Left lung (tissue), 10 donors: Measurements from ENCODE around the gene CUEDC1. TPM values are rescaled to one million over a fixed set of nuclear protein-coding genes. Genes with fewer than 3 reads are reported as not detected.

ENCODE experiments used
- ATAC-seq: fragments of 200-7000 bp; cut with Tn5 transposase; one replicate; pipeline ENCODE4 v1.9.1; 2020; ENCODE audit warnings: moderate library complexity
- DNase-seq, 4 donors: peaks; one replicate each; pipeline ENCODE4 v3.0.0-alpha.2; 2013 to 2020
- H3K27ac ChIP-seq, 2 donors: fragments of 200-600 bp; sonication (generic) in 1 of 2; one replicate each; pipeline versions ENCODE4 v1.5.0 to v1.8.0; 2020 to 2021
- H3K27me3 ChIP-seq, 2 donors: fragments of 200-600 bp; sonication (generic) in 1 of 2; one replicate each; pipeline versions ENCODE4 v1.5.0 to v1.8.0; 2020 to 2021
- H3K36me3 ChIP-seq, 2 donors: fragments of 200-600 bp; sonication (generic) in 1 of 2; one replicate each; pipeline versions ENCODE4 v1.5.0 to v1.8.0; 2020 to 2021
- H3K4me1 ChIP-seq, 2 donors: fragments of 200-600 bp; one replicate each; pipeline ENCODE4 v1.8.0; 2021
- H3K4me3 ChIP-seq, 2 donors: fragments of 200-600 bp; sonication (generic) in 1 of 2; one replicate each; pipeline versions ENCODE4 v1.5.0 to v1.8.0; 2020 to 2021; ENCODE audit warnings: mild to moderate bottlenecking in 1 of 2
- H3K9me3 ChIP-seq, 2 donors: fragments of 200-600 bp; sonication (generic) in 1 of 2; one replicate each; pipeline versions ENCODE4 v1.5.0 to v1.8.0; 2020 to 2021
- intact Hi-C, 2 donors: fragments of 100-400 bp; cut with DNase I; formaldehyde crosslinking; loops; one replicate each; pipeline versions ENCODE4 v1.11.2 to v1.14.2; 2022
- polyA plus RNA-seq, 6 donors: library from polyadenylated mRNA; unstranded; fragments of 120-200 nt; gene quantifications; one replicate each; pipeline ENCODE4 v1.2.1, GENCODE V29; 2013; ENCODE audit not compliant: insufficient read length in 6 of 6
- total RNA-seq, 2 donors: library from RNA; stranded (reverse); fragmentation: NEBNext Ultra II Directional; extraction: Animal tissue kit (Norgen Biotek cat#: 25700); gene quantifications; one replicate each; pipeline ENCODE4 v1.2.1, GENCODE V29; 2021
- TF ChIP-seq, protein P1 (sequence below), 2 donors: fragments of 200-600 bp; sonication (generic) in 1 of 2; IDR thresholded peaks; one replicate each; pipeline versions ENCODE4 v1.5.0 to v1.8.0; 2021; ENCODE audit warnings: antibody characterized with exemption in 2 of 2
- donor health status: DM: no; HTN: yes; CAD: no.
- donor health status: DM: no; HTN: no; CAD: no.

The CUEDC1 gene
- total and polyA plus RNA-seq, 8 donors = 38.2 to 47.7 (median 42.6) TPM

DNA sequence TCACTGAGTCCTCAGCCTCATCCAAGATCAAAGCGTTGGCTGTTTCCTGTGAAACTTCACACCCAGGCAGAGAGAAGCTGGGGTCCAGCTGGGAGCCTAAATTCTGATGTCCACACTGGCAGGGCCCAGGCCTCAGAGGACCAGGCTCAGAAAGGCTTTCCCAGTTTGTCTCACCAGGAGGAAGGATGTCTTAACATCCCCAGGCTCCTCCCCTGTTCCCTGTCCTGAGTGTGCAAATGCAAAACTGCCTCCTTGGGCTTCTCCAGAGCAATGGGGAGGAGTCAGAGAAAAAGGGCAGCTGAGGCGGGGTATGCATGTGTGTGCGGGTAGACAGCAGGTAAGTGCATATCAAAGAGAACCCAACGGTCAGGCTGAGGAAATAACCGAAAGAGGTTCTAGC lies 45.7 kb downstream of the CUEDC1 start:
- no peaks in the 10 kb centered on the region for H3K36me3 ChIP-seq
- no peak for DNase-seq
- H3K4me3 ChIP-seq = no peak overlapping the region
- peaks cover 16 to 44% of the 10 kb centered on the region in 2 donors for H3K4me1 ChIP-seq
- no peak overlapping the region for H3K27ac ChIP-seq
- ATAC-seq = no peak
- TF ChIP-seq, protein P1, sequence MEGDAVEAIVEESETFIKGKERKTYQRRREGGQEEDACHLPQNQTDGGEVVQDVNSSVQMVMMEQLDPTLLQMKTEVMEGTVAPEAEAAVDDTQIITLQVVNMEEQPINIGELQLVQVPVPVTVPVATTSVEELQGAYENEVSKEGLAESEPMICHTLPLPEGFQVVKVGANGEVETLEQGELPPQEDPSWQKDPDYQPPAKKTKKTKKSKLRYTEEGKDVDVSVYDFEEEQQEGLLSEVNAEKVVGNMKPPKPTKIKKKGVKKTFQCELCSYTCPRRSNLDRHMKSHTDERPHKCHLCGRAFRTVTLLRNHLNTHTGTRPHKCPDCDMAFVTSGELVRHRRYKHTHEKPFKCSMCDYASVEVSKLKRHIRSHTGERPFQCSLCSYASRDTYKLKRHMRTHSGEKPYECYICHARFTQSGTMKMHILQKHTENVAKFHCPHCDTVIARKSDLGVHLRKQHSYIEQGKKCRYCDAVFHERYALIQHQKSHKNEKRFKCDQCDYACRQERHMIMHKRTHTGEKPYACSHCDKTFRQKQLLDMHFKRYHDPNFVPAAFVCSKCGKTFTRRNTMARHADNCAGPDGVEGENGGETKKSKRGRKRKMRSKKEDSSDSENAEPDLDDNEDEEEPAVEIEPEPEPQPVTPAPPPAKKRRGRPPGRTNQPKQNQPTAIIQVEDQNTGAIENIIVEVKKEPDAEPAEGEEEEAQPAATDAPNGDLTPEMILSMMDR (IDR thresholded peaks at IDR 0.05) = no peak
- intact Hi-C loops = no loop called here
- H3K9me3 ChIP-seq = no peaks in the 10 kb centered on the region
- H3K27me3 ChIP-seq = no peaks in the 10 kb centered on the region

DNA sequence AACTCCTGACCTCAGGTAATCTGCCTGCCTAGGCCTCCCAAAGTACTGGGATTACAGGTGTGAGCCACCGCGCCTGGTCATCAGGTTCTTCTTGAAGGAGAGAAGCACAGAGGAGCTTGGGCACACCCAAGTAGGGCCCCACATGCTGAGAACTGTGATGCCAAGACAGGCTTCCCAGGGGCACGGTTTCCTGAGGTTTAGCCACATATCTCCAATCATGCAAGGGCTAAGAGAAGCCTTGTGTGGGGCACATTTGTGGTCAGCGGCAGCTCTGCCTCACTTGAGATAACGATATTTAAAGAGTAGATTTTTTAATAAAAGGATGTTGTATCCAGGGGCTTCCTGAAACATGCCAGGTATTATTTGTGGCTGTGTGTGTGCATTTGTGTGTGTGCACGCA lies 46.9 kb downstream of the CUEDC1 start:
- no peak for DNase-seq
- Histone ChIP-seq H3K36me3 (no peaks in the 10 kb centered on the region), H3K9me3 (no peaks in the 10 kb centered on the region), H3K27ac (no peak overlapping the region), H3K4me3 (no peak overlapping the region), H3K27me3 (no peaks in the 10 kb centered on the region), H3K4me1 (peaks cover 26 to 51% of the 10 kb centered on the region in 2 donors)
- TF ChIP-seq, protein P1 (IDR thresholded peaks at IDR 0.05) = no peak
- ATAC-seq = no peak
- intact Hi-C loops = no loop called here

DNA sequence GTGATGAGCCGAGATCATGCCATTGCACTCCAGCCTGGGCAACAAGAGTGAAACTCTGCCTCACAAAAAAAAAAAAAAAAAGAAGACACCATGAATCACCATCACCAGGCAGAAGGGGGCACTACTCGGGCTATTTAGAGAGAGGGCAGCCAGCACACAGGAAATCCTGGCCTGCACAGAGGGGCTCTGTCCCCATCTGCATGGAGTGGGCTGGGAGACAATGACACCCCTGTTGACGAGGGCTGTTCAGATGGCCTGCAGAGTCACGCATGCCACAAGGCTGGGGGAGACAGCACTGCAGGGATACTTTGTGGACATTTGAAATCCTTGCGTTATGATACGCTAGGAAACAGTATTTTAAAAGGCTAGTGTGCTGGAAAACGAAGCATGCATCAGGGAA lies 48.3 kb downstream of the CUEDC1 start:
- Histone ChIP-seq H3K9me3 (no peaks in the 10 kb centered on the region), H3K4me3 (no peak overlapping the region), H3K27me3 (no peaks in the 10 kb centered on the region), H3K36me3 (no peaks in the 10 kb centered on the region), H3K4me1 (peaks cover 36 to 51% of the 10 kb centered on the region in 2 donors), H3K27ac (no peak overlapping the region)
- ATAC-seq (no peak), DNase-seq (no peak)
- TF ChIP-seq, protein P1 (IDR thresholded peaks at IDR 0.05) = no peak
- intact Hi-C loops = no loop called here

DNA sequence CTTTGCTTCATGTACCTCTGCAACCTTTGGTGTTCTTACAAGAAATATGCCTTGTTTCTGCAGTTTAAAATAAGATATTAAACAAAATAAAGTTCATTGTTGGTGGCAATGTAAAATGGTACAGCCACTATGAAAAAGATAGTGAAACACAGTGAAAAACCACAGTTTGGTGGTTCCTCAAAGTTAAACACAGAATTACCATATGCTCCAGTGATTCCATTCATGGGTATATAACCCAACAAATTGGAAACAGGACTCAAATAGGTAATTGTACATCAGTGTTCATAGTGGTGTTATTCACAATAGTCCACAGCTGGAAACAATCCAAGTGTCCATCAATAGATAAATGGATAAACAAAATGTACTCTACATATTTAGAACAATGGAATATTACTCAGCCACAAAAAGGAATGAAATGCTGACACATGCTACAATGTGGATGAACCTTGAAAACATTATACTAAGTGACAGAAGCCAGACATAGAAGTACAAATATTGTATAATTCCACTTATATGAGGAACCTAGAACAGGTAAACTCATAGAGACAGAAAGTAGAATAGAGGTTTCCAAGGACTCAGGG lies 49.2 kb downstream of the CUEDC1 start:
- no peak for DNase-seq
- Histone ChIP-seq H3K4me1 (peaks cover 36 to 53% of the 10 kb centered on the region in 2 donors), H3K27ac (peak overlapping the region in 1 of 2 donors; percentile 45)

DNA sequence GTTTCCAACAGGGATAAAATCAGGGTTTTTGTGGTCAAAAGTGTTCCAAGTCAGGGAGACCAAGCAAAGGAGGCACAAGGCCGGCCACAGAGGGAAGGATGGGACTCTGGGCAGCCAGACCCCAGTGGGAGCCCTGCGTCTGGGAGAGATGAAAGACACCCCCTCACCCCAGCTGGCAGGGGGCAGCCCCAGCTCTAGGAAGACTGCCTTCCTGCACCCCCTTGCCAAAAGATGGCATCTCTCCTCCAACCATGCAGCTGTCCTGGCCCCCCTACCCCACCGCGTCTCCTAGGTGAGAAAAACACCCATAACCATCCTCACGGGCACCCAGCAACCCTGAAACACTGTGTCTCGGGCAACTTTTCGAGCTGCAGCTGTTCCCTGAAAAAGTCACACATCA lies 51.3 kb downstream of the CUEDC1 start:
- TF ChIP-seq, protein P1 (IDR thresholded peaks at IDR 0.05) = no peak
- no peak for ATAC-seq
- no peak for DNase-seq

More for the DNA sequence above, 49.2 kb downstream of the CUEDC1 start:
- H3K27me3 ChIP-seq = no peaks in the 10 kb centered on the region
- TF ChIP-seq, protein P1 (IDR thresholded peaks at IDR 0.05) = no peak
- intact Hi-C loops = no loop called here
- H3K36me3 ChIP-seq = no peaks in the 10 kb centered on the region
- no peak for ATAC-seq
- no peaks in the 10 kb centered on the region for H3K9me3 ChIP-seq
- no peak overlapping the region for H3K4me3 ChIP-seq

More for the DNA sequence above, 51.3 kb downstream of the CUEDC1 start:
- H3K27ac ChIP-seq = peak overlapping the region; percentile 91 to 99
- no peaks in the 10 kb centered on the region for H3K27me3 ChIP-seq
- H3K9me3 ChIP-seq = no peaks in the 10 kb centered on the region
- intact Hi-C loops = no loop called here
- peaks cover 47 to 73% of the 10 kb centered on the region in 2 donors for H3K4me1 ChIP-seq
- H3K4me3 ChIP-seq = no peak overlapping the region
- no peaks in the 10 kb centered on the region for H3K36me3 ChIP-seq
